ENCODE data around the gene GALNT12.
A peak's percentile ranks its signal among the peaks of the same experiment; 100 is the strongest.

Gene GALNT12

GRCh38 chr9:98774746-98775145 lies 32.7 kb upstream of the GALNT12 start:
- Histone ChIP-seq H3K27ac (no peak overlapping the region), H3K4me1 (ENCODE audit: low read depth, poor library complexity, severe bottlenecking) (no peaks in the 10 kb centered on the region), H3K4me2 (no peak overlapping the region), H3K79me2 (ENCODE audit: insufficient read depth, low read depth) (no peaks in the 10 kb centered on the region), H3K27me3 (ENCODE audit: insufficient read depth, low read depth) (no peaks in the 10 kb centered on the region), H3K36me3 (ENCODE audit: insufficient read depth) (no peaks in the 10 kb centered on the region), H3K9ac (no peak overlapping the region), H4K20me1 (ENCODE audit: insufficient read depth) (no peaks in the 10 kb centered on the region), H2AFZ (ENCODE audit: low read depth) (no peak overlapping the region), H3K4me3 (IDR thresholded peaks at IDR 0.05; ENCODE audit: insufficient read depth, low read depth, low read length) (no peak overlapping the region)
- peak; percentile 71 for TF ChIP-seq CTCF (conservative IDR thresholded peaks at IDR 0.05; ENCODE audit: low read depth, low read length)

- no peaks in the 10 kb centered on the region for H3K4me1 ChIP-seq (ENCODE audit: low read depth, poor library complexity, severe bottlenecking)
- no peak overlapping the region for H3K27ac ChIP-seq
- no peak overlapping the region for H2AFZ ChIP-seq (ENCODE audit: low read depth)
- peak; percentile 88 for TF ChIP-seq CTCF (conservative IDR thresholded peaks at IDR 0.05; ENCODE audit: low read depth, low read length)
- H3K4me3 ChIP-seq (IDR thresholded peaks at IDR 0.05; ENCODE audit: insufficient read depth, low read depth, low read length): no peak overlapping the region
- no peaks in the 10 kb centered on the region for H4K20me1 ChIP-seq (ENCODE audit: insufficient read depth)
- H3K4me2 ChIP-seq: no peak overlapping the region
- no peaks in the 10 kb centered on the region for H3K79me2 ChIP-seq (ENCODE audit: insufficient read depth, low read depth)
- no peak overlapping the region for H3K9ac ChIP-seq
- no peaks in the 10 kb centered on the region for H3K36me3 ChIP-seq (ENCODE audit: insufficient read depth)
- H3K27me3 ChIP-seq (ENCODE audit: insufficient read depth, low read depth): no peaks in the 10 kb centered on the region
Measured at GRCh38 chr9:98775831-98776441, 31.5 kb upstream of the GALNT12 start.

GRCh38 chr9:98777618-98778017 lies 29.9 kb upstream of the GALNT12 start:
- Histone ChIP-seq H4K20me1 (ENCODE audit: insufficient read depth) (no peaks in the 10 kb centered on the region), H3K36me3 (ENCODE audit: insufficient read depth) (no peaks in the 10 kb centered on the region)
- no peak for TF ChIP-seq CTCF (conservative IDR thresholded peaks at IDR 0.05; ENCODE audit: low read depth, low read length)

GRCh38 chr9:98778251-98778650 lies 29.2 kb upstream of the GALNT12 start:
- no peaks in the 10 kb centered on the region for H3K4me1 ChIP-seq (ENCODE audit: low read depth, poor library complexity, severe bottlenecking)
- no peaks in the 10 kb centered on the region for H3K36me3 ChIP-seq (ENCODE audit: insufficient read depth)
- H3K4me2 ChIP-seq: no peak overlapping the region
- no peak overlapping the region for H3K4me3 ChIP-seq (IDR thresholded peaks at IDR 0.05; ENCODE audit: insufficient read depth, low read depth, low read length)
- no peak overlapping the region for H3K27ac ChIP-seq
- H2AFZ ChIP-seq (ENCODE audit: low read depth): no peak overlapping the region
- no peak overlapping the region for H3K9ac ChIP-seq
- TF ChIP-seq CTCF (conservative IDR thresholded peaks at IDR 0.05; ENCODE audit: low read depth, low read length): no peak
- no peaks in the 10 kb centered on the region for H3K79me2 ChIP-seq (ENCODE audit: insufficient read depth, low read depth)
- no peaks in the 10 kb centered on the region for H3K27me3 ChIP-seq (ENCODE audit: insufficient read depth, low read depth)
- no peaks in the 10 kb centered on the region for H4K20me1 ChIP-seq (ENCODE audit: insufficient read depth)

More at GRCh38 chr9:98777618-98778017, 29.9 kb upstream of the GALNT12 start:
- H2AFZ ChIP-seq (ENCODE audit: low read depth): no peak overlapping the region
- no peak overlapping the region for H3K9ac ChIP-seq
- no peaks in the 10 kb centered on the region for H3K27me3 ChIP-seq (ENCODE audit: insufficient read depth, low read depth)
- no peak overlapping the region for H3K4me2 ChIP-seq
- H3K4me3 ChIP-seq (IDR thresholded peaks at IDR 0.05; ENCODE audit: insufficient read depth, low read depth, low read length): no peak overlapping the region
- H3K79me2 ChIP-seq (ENCODE audit: insufficient read depth, low read depth): no peaks in the 10 kb centered on the region
- no peak overlapping the region for H3K27ac ChIP-seq
- H3K4me1 ChIP-seq (ENCODE audit: low read depth, poor library complexity, severe bottlenecking): no peaks in the 10 kb centered on the region

Data from KMS-11 (cell line).